ENCODE data around the gene IVD.
A peak's percentile ranks its signal among the peaks of the same experiment; 100 is the strongest.

IVD gene

DNA sequence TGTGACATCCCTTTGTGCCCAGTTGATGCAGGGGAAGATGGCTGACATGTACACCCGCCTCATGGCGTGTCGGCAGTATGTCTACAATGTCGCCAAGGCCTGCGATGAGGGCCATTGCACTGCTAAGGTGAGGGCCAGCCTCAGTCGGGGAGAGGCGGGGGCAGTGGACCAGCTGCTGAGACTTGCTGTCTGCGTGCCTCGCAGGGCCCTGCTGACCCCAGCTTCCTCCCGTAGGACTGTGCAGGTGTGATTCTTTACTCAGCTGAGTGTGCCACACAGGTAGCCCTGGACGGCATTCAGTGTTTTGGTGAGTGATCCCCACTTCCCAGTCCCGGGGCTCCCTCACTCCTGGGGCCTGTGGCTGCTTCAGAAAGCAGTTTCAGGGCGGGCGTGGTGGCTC is 10.5 kb downstream of the IVD start:
- DNase-seq = no peak

DNA sequence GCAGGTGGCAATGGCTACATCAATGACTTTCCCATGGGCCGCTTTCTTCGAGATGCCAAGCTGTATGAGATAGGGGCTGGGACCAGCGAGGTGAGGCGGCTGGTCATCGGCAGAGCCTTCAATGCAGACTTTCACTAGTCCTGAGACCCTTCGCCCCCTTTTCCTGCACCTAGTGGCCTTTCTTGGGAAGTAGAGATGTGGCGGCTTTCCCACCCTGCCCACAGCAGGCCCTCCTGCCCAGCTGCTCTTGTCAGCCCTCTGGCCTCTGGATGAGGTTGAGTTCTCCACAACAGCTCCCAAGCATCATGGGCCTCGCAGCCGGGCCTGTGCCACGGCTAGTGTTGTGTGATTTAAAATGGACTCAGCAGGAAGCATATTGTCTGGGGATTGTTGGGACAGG is 12.5 kb downstream of the IVD start:
- no peak for DNase-seq

DNA sequence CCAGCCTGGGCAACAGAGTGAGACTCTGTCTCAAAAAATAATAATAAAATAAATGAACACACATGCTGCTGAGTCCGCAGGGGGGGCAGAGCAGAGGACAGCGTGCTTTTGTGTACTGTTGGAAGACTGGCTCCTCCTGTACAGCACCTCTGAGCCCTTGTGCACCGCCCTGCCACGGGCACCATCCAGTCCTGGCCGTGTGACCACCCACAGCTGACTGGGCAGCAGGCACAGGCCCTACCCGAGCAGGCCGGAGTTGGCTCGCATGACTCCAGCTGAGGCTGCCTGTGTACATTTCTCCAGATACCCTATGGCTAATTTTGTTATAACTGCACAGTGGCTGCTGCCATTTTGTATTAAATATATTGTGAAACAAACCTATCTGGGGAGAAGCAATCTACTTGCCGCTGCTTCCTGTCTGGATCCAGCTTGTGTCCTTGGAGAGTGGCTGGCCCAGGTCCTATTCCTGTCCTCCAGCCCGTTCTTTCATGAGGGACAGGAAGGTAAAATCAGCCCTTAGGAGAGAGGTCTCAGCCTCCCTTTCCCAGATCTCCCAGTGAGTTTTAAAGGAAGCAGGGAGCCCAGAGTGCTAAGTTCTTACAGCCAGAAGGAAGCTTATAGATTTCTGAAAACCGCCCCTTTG is 14.6 kb downstream of the IVD start:
- no peak for DNase-seq

GRCh38 chr15:40420793-40421192 is 15.2 kb downstream of the IVD start:
- no peak for DNase-seq

DNA sequence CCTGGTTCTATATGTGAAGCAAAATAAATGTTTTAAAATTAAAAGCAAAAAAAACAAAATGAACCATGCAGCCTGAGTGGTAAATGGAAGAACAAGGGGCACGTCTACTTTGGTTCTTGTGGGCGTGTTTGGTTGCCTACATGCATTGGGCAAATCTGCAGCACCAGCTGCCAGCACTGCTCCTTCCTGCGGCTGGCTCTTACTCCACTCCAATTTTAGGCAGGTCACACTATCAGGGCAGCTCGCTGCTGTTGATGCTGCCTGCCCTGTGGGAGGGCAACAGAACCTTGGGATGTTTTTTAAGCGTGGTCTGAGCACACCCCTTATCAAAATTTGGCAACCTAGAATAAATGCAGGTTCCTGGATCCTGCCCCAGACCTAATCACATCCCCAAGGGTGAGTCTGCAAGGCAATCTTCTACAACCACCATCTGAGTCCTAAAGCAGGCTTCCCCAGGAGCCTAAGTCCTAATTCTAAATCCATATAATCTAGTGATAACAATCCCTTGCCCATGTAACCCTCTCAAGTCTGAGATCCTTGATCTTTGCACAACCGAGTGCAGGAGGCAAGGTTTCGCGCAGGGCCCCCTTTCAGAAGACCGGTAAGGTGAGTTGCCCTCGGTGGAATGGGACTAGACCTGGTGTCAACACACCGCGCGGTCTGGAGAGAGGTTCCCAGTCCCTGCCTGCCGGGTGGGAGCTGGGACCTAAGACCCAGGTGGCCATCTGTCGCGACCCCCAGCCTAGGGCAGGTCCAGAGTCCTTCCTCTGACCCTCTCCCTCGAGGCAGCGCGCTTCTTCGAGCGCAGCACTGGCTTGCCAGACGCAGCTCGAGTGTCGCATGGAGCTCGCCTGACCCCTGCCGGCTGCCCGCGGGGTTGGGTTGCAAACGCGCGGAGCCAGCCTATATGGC is 15.9 kb downstream of the IVD start:
- DNase-seq = peak; percentile 42

DNA sequence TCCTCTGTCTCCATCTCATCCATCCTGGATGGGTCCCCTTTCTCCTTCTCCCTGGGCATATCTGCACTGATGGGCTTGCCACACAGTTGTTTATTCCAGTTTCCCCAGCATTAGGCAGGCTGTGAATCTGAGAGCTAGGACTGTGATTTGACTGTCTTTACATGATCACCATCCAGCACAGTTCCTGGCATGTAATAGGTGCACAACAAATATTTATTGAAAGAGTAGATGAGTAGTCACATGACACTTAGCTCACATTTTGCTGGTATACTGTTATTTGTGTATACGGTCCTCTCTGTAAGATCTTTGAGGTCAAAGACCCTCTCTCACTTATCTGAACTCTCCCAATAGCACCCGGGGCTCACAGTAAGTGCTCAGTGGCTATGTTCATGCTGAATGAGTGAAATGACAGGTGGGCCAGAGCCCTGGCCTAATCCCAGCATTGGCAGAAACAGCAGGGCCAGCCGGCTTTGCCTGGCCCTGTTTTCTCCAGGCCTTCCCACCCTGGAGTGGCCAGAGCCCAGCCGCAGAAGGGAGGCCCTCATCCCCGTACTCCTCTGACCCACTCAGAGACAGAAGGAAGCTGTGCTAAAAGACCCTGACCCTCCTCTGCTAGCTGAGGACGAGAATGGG is 19.0 kb downstream of the IVD start:
- no peak for DNase-seq

DNA sequence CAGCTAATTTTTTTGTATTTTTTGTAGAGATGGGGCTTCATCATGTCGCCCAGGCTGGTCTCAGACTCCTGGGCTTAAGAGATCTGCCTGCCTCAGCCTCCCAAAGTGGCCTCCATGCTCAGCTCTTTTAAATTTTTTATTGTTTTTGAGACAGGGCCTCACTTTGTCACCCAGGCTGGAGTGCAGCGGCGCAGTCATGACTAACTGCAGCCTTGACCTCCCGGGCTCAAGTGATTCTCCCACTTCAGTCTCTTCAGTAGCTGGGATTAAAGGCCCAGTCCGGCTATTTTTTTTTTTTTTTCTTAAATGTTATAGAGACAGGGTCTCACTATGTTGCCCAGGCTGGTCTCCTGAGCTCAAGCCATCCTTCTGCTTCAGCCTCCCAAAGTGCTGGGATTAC is 20.1 kb downstream of the IVD start:
- DNase-seq = no peak

GRCh38 chr15:40427188-40427587 is 21.6 kb downstream of the IVD start:
- no peak for DNase-seq

DNA sequence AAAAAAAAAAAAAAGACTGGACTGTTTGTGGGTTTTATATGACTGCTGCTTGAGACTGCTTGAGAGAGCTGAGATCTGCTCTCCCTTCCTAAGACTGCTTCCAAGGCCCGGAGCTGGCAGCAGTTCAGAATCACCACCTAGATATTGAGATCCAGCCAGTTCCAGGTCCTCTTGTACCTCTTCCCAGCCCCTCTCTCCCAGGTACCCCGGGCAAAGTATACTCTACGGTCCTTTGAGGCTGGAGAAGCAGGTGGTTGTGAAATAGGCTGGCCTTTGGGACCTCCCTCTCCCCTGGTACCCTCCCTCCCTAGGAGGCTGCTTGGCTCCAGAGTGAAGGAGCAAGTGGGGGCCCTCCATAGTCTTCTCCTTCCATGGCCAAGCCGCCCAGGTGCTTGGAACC is 22.6 kb downstream of the IVD start:
- DNase-seq = no peak

GRCh38 chr15:40429068-40429710 is 23.6 kb downstream of the IVD start:
- no peak for DNase-seq

- no peak for DNase-seq
Observed at GRCh38 chr15:40430271-40430805, 24.7 kb downstream of the IVD start.

- DNase-seq = no peak
Observed at GRCh38 chr15:40435023-40435709, 29.6 kb downstream of the IVD start.

GRCh38 chr15:40435710-40436089 is 30.1 kb downstream of the IVD start:
- DNase-seq = no peak

DNA sequence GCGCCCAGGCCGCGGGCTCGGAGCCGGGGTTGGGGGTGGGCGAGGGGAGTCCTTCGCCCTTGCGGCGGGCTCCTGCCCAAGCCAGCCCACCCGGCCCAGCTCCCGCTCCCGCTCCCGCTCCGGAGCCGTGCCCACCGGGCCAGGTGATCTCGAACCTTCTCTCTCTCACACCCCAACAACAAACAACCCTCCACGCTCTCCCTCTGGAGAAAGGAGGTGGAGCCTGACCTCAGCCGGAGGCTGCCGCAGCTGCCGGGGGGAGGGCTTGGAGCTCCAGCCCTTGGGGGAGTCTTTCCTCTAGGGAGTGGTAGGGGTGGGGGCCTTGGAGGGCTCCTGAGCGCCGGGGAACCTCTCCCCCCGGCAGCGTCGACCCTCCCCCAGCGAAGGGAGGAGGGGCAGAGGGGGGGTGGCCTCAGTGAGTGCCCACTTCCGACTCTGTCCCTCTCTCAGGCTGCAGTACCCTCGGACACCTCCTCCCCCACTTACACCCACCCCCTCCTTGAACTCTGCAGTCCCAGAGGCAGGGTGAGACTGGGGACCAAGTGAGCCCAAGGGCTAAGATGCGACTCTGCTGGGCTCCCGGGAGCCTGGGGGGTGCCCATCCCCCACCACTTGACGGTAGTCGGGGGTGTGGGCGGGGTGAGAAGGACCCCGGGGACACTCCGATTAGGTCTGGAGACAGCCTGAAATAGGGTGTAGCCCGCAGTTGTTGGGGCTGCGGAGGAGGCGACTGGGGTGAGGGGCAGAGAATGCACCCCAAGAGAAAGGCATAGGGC is 30.7 kb downstream of the IVD start:
- DNase-seq = no peak

GRCh38 chr15:40436892-40437751 is 31.5 kb downstream of the IVD start:
- DNase-seq = no peak

DNA sequence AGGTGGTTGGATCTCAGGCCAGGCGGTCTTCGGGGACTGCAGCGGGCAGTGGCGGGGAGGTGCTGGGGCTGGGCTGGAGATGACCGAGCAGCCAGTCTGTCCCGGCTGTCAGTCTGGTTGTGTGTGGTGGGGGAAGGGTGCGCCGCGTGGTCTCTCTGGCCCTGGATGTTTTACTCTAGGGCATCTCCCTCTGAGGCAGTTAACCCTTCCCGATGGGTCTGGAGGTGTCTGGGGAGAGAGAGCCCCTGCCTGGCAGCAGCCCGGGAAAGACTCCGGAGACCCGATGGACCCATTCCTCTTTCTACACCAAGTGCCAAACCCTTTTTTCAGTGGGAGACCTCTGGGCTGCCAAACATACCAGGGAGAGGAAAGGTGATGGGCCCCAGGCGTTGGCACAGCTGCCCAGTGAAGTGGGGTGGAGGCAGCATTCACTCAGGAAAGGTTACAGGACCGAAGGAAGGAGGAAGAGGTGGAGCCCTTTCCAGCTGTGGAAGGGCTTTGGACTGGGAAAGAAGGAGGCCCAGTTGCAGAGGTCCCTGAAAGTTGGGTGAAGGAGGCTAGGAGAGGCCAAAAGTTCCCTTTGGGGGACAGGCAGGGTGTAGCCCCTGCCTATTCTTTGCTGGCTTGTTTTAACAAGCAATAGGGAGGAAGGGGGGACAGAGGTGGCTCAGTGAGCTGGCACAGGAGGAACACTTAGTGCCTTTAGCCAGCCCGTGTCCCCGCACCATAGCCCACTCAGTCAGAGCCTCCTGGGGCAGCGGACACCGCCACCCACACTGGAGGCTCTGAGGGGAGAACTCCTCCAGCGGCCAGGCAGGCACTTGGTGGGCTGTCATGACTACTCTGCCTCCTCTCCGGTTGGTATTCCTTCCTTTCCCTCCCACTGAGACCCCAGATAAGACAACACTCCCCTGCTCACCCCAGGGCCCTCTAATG is 32.4 kb downstream of the IVD start:
- no peak for DNase-seq

GRCh38 chr15:40438712-40439111 is 33.1 kb downstream of the IVD start:
- no peak for DNase-seq

- no peak for DNase-seq
Observed at GRCh38 chr15:40439461-40439959, 33.9 kb downstream of the IVD start.
